ENCODE results near the gene ACBD5. TPM values are rescaled to one million over a fixed set of nuclear protein-coding genes. Genes with fewer than 3 reads are reported as not detected.

The ACBD5 gene
- total RNA-seq, 4 donors from 2014 or later = 31.6 to 53.9 (median 39.1) TPM

DNA sequence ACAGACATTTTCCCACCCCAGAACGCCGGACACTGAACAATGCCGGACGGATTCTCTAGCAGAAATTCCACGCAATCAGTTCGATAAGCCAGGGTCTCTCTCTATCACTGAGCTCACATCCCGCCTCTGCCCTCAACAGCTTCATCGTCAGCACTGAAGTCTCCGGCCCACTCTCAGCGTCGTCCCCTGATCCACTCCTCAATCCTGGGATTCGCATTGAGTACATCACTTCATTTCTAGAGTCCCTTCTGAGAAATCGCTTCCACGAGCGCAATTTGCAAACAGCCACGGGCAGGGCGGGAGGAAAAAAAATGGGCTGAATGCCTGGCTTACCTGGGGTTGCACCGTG is 86.8 kb downstream of the ACBD5 start:
- Histone ChIP-seq H3K27ac (peak overlapping the region; percentile 87 to 100 (median 99)), H3K9me3 (no peaks in the 10 kb centered on the region), H3K36me3 (peaks cover 0 to 5% (median 0%) of the 10 kb centered on the region in 3 donors), H3K4me3 (peak overlapping the region; percentile 82 to 87 (median 84)), H3K27me3 (no peaks in the 10 kb centered on the region), H3K4me1 (peaks cover 0 to 22% (median 3%) of the 10 kb centered on the region in 4 donors)
- peak in 1 of 3 donors; percentile 25 for DNase-seq
- no peak for TF ChIP-seq POLR2A (IDR thresholded peaks at IDR 0.05)

DNA sequence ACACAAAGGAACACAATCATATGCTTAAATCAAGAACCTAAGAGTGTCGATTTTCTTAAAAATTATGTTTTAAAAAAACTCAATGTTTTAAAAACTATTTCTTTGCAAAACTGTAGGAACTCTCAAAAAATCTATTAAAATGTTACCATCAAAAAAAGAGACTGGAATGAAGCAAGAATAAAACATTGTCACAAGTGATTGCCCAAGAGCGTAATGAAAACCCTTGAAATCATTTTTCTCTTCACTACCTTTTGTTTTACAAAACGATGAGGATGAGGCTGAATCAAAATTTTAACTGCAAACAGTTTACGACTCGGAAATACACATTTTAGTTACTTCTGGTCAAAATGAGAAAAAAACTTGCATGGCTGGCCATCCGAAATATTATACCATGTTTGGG is 87.3 kb downstream of the ACBD5 start:
- Histone ChIP-seq H3K27ac (peak overlapping the region in 2 of 4 donors; percentile 99 to 100), H3K4me1 (peaks cover 0 to 22% (median 3%) of the 10 kb centered on the region in 4 donors), H3K36me3 (peaks cover 0 to 7% (median 0%) of the 10 kb centered on the region in 3 donors), H3K27me3 (no peaks in the 10 kb centered on the region), H3K9me3 (no peaks in the 10 kb centered on the region), H3K4me3 (peak overlapping the region; percentile 82 to 87 (median 84))
- TF ChIP-seq CTCF (IDR thresholded peaks at IDR 0.05) (no peak), POLR2A (IDR thresholded peaks at IDR 0.05) (no peak)
- DNase-seq = no peak

GRCh38 chr10:27152687-27153086 is 87.9 kb downstream of the ACBD5 start:
- no peaks in the 10 kb centered on the region for H3K27me3 ChIP-seq
- TF ChIP-seq CTCF (IDR thresholded peaks at IDR 0.05) = no peak
- TF ChIP-seq POLR2A (IDR thresholded peaks at IDR 0.05) = no peak
- peak overlapping the region in 3 of 4 donors; percentile 82 to 87 (median 87) for H3K4me3 ChIP-seq
- peaks cover 0 to 13% (median 0%) of the 10 kb centered on the region in 3 donors for H3K36me3 ChIP-seq
- DNase-seq = no peak
- H3K9me3 ChIP-seq = no peaks in the 10 kb centered on the region
- H3K27ac ChIP-seq = no peak overlapping the region
- H3K4me1 ChIP-seq = peaks cover 0 to 22% (median 3%) of the 10 kb centered on the region in 4 donors

GRCh38 chr10:27150261-27150660 is 90.3 kb downstream of the ACBD5 start:
- H3K4me1 ChIP-seq = peaks cover 0 to 11% (median 3%) of the 10 kb centered on the region in 4 donors
- peaks cover 0 to 37% (median 0%) of the 10 kb centered on the region in 3 donors for H3K36me3 ChIP-seq
- TF ChIP-seq CTCF (IDR thresholded peaks at IDR 0.05) (no peak), POLR2A (IDR thresholded peaks at IDR 0.05) (no peak)
- DNase-seq = no peak
- no peak overlapping the region for H3K4me3 ChIP-seq
- no peaks in the 10 kb centered on the region for H3K9me3 ChIP-seq
- H3K27me3 ChIP-seq = no peaks in the 10 kb centered on the region
- no peak overlapping the region for H3K27ac ChIP-seq

- TF ChIP-seq CTCF (IDR thresholded peaks at IDR 0.05) (no peak), POLR2A (IDR thresholded peaks at IDR 0.05) (no peak)
- H3K36me3 ChIP-seq = peaks cover 0 to 61% (median 0%) of the 10 kb centered on the region in 3 donors
- DNase-seq = no peak
- no peak overlapping the region for H3K27ac ChIP-seq
- H3K27me3 ChIP-seq = no peaks in the 10 kb centered on the region
- H3K4me1 ChIP-seq = peaks cover 0 to 6% (median 0%) of the 10 kb centered on the region in 4 donors
- no peaks in the 10 kb centered on the region for H3K9me3 ChIP-seq
- no peak overlapping the region for H3K4me3 ChIP-seq
Observed at GRCh38 chr10:27147701-27148100, 92.9 kb downstream of the ACBD5 start.

GRCh38 chr10:27145937-27146336 is 94.7 kb downstream of the ACBD5 start:
- Histone ChIP-seq H3K4me1 (no peaks in the 10 kb centered on the region), H3K27ac (no peak overlapping the region), H3K36me3 (peaks cover 0 to 78% (median 0%) of the 10 kb centered on the region in 3 donors), H3K9me3 (no peaks in the 10 kb centered on the region), H3K27me3 (no peaks in the 10 kb centered on the region), H3K4me3 (no peak overlapping the region)
- no peak for DNase-seq
- no peak for TF ChIP-seq POLR2A (IDR thresholded peaks at IDR 0.05)
- TF ChIP-seq CTCF (IDR thresholded peaks at IDR 0.05) = no peak

Small RNA genes lying within 50 kb of the gene (small RNA-seq; reads per million reads assigned to genes)
- gene RNU2-24P (0 to 0.06 reads per million in 2 donors), gene RNU7-12P (0 reads per million in 2 donors)

Other genes with a start within 250 kb of the ACBD5 start
- gene ANKRD26, start 140.3 kb downstream of the ACBD5 start, total RNA-seq = 10 to 100 TPM; 12.2 to 40.4 (median 12.7) TPM
- 10 to 100 TPM; 43.1 to 86.6 (median 55.7) TPM for gene YME1L1, start 86.4 kb downstream of the ACBD5 start, total RNA-seq
- 10 to 100 TPM in 3 of 4 donors, 1 to 10 TPM in 1; 9.8 to 14.4 (median 11.0) TPM for gene MASTL, start 85.4 kb downstream of the ACBD5 start, total RNA-seq

Measured in Peyer's patch (tissue), 4 donors.